Upper lobe of right lung (tissue), 1 donor: ENCODE results near the gene EHMT2. TPM values are rescaled to one million over a fixed set of nuclear protein-coding genes. Genes with fewer than 3 reads are reported as not detected.
A peak's percentile ranks its signal among the peaks of the same experiment; 100 is the strongest.

Source experiments
- ATAC-seq: fragments of 200-7000 bp; cut with Tn5 transposase; one replicate; pipeline ENCODE4 v1.9.1; 2020; ENCODE audit warnings: mild to moderate bottlenecking, moderate library complexity
- DNase-seq: peaks from one replicate; pipeline ENCODE4 v3.0.0-alpha.2; 2020
- H3K27ac ChIP-seq: fragments of 200-600 bp; one replicate; pipeline ENCODE4 v1.8.0; 2022
- H3K27me3 ChIP-seq: fragments of 200-600 bp; one replicate; pipeline ENCODE4 v1.8.0; 2022; ENCODE audit warnings: mild to moderate bottlenecking
- H3K36me3 ChIP-seq: fragments of 200-600 bp; one replicate; pipeline ENCODE4 v1.8.0; 2022
- H3K4me1 ChIP-seq: fragments of 200-600 bp; one replicate; pipeline ENCODE4 v1.8.0; 2022
- H3K4me3 ChIP-seq: fragments of 200-600 bp; one replicate; pipeline ENCODE4 v1.8.0; 2022; ENCODE audit warnings: mild to moderate bottlenecking
- H3K9me3 ChIP-seq: fragments of 200-600 bp; one replicate; pipeline ENCODE4 v1.8.0; 2022
- intact Hi-C: fragments of 100-400 bp; cut with DNase I; formaldehyde crosslinking; loops from one replicate; pipeline ENCODE4 v1.11.0; 2022
- total RNA-seq: library from RNA; stranded (reverse); fragmentation: NEBNext Ultra II Directional; extraction: Animal tissue kit (Norgen Biotek cat#: 25700); gene quantifications from one replicate; pipeline ENCODE4 v1.2.1, GENCODE V29; 2021
- TF ChIP-seq, protein P1 (sequence below): fragments of 200-600 bp; IDR thresholded peaks from one replicate; pipeline ENCODE4 v1.8.0; 2022; ENCODE audit warnings: antibody characterized with exemption
- donor health status: DM: no; HTN: yes; CAD: no; lungs with severe emphysema.

The EHMT2 gene
- total RNA-seq, 1 donor from 2014 or later = 36.0 TPM

DNA sequence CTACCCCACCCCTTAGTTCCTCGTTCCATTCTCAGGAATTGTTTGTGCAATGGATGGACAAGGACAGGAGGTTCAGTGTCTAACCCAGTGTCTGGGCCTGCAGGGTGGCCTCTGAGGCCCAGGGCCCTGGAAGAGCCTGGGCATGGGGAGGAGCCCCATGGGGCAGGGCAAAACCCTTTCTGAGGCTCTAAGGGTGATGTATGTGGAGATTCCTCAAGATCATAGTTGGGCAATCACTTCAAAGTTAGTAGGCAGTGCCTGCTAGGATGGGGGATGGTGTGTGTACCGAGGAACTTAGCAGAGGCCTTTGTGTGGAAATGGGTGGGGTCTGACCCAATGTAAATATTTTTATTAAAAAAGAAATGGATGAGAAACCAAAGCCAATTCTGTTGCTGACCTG lies 23.3 kb upstream of the EHMT2 start:
- TF ChIP-seq, protein P1, sequence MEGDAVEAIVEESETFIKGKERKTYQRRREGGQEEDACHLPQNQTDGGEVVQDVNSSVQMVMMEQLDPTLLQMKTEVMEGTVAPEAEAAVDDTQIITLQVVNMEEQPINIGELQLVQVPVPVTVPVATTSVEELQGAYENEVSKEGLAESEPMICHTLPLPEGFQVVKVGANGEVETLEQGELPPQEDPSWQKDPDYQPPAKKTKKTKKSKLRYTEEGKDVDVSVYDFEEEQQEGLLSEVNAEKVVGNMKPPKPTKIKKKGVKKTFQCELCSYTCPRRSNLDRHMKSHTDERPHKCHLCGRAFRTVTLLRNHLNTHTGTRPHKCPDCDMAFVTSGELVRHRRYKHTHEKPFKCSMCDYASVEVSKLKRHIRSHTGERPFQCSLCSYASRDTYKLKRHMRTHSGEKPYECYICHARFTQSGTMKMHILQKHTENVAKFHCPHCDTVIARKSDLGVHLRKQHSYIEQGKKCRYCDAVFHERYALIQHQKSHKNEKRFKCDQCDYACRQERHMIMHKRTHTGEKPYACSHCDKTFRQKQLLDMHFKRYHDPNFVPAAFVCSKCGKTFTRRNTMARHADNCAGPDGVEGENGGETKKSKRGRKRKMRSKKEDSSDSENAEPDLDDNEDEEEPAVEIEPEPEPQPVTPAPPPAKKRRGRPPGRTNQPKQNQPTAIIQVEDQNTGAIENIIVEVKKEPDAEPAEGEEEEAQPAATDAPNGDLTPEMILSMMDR = no peak
- peaks cover 12% of the 10 kb centered on the region for H3K4me1 ChIP-seq
- no peaks in the 10 kb centered on the region for H3K27me3 ChIP-seq
- intact Hi-C loops = no loop called here
- H3K36me3 ChIP-seq = no peaks in the 10 kb centered on the region
- H3K4me3 ChIP-seq = no peak overlapping the region
- no peaks in the 10 kb centered on the region for H3K9me3 ChIP-seq
- ATAC-seq (peak; percentile 88), DNase-seq (no peak)
- H3K27ac ChIP-seq = peak overlapping the region; percentile 6

DNA sequence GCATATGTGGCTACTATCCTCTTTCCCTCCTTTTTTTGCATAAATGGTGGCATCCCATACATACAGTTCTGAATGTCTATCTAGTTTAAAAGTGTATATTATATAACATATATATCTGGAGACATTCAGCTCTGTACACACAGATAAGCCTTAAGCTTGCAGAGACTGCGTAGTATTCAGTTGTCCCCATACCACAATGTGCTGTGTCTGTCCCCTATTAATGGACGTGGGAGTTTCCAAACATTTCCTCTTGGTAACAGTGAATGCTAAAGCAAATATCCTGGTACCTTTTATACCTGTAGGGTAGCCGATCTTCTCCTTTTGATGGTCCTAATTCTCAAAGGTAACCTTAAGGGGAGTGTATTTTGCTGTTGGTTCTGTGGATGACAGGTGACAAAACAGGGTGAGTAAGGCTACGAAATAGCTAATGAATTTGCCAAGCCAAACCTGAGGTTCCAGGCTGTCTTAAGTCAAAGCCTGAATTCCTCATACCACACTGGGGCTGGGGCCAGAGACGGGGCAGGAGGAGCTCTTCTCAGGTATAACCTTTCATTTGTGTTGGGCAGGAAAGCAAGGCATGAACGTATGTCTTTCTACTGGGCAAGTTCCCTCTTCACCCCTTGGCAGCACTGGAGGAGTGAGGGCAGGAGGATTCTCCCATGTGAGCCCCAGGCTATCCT lies 22.3 kb upstream of the EHMT2 start:
- H3K9me3 ChIP-seq = no peaks in the 10 kb centered on the region
- TF ChIP-seq, protein P1 = no peak
- DNase-seq (no peak), ATAC-seq (no peak)
- H3K27ac ChIP-seq = peak overlapping the region; percentile 6
- H3K27me3 ChIP-seq = no peaks in the 10 kb centered on the region
- intact Hi-C loops = no loop called here
- H3K36me3 ChIP-seq = no peaks in the 10 kb centered on the region
- H3K4me1 ChIP-seq = peaks cover 12% of the 10 kb centered on the region
- H3K4me3 ChIP-seq = no peak overlapping the region

DNA sequence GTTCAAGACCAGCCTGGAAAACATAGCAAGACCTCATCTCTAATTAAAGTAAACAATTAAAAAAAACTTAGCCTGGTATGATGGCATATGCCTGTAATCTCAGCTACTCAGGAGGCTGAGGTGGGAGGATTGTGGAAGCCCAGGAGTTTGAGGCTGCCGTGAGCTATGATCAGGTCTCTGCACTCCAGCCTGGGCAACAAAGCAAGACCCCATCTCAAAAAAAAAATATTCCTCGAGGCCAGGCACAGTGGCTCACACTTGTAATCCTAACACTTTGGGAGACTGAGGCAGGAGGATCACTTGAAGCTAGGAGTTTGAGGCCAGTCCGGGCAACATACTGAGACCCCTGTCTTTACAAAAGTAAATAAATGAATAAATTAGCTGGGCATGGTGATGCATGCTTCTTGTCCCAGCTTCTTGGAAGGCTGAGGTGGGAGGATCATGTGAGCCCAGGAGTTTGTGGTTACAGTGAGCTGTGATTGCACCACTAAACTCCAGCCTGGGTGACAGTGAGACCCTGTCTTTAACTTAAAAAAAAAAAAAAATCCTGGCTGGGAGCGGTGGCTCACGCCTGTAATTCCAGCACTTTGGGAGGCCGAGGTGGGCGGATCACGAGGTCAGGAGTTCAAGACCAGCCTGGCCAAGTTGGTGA lies 20.7 kb upstream of the EHMT2 start:
- intact Hi-C loops = no loop called here
- Histone ChIP-seq H3K36me3 (no peaks in the 10 kb centered on the region), H3K9me3 (no peaks in the 10 kb centered on the region), H3K4me1 (peaks cover 12% of the 10 kb centered on the region), H3K27me3 (no peaks in the 10 kb centered on the region), H3K27ac (no peak overlapping the region), H3K4me3 (no peak overlapping the region)
- TF ChIP-seq, protein P1 = no peak
- DNase-seq = no peak
- ATAC-seq = no peak

DNA sequence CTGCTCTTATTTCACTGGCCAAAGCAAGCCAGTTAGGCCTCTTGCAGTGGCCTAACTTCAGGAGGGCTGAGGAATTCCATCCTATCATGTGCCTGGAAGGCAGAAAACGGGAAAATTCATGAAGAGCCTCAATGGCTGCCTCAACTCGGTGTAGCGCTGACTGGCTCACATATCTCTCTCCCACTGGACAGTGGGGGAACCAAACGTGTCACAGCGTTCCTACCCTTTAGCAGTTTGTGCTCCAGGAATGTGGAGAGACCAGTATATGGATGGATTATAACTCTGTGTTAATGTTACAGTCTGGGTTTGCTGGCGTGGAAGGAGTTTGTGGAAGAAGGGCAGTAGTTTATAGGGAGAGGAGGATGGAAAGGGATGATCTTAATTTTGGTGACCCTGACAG lies 18.3 kb upstream of the EHMT2 start:
- TF ChIP-seq, protein P1 = no peak
- DNase-seq (no peak), ATAC-seq (no peak)
- H3K4me3 ChIP-seq = no peak overlapping the region
- peaks cover 8% of the 10 kb centered on the region for H3K4me1 ChIP-seq
- no peaks in the 10 kb centered on the region for H3K9me3 ChIP-seq
- H3K27ac ChIP-seq = no peak overlapping the region
- intact Hi-C loops = no loop called here
- no peaks in the 10 kb centered on the region for H3K27me3 ChIP-seq
- H3K36me3 ChIP-seq = no peaks in the 10 kb centered on the region

DNA sequence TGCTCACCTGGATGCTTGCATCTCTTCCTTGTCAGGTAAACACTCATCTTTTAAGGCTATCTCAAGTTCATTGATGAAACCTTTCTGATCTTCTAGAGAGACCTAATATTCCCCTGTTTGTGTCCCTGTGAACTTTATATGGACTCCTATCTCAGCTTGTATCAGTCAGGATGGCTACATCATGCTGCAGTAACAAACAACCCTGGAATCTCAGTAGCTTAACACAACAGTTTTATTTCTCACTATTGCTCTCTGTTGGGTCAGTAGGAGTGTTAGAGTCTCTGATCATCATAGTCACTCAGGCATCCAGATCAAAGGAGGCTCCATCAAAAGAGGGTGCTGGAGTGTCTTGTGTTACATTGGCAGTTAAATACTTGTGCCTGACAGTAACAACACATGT lies 17.9 kb upstream of the EHMT2 start:
- Histone ChIP-seq H3K27me3 (no peaks in the 10 kb centered on the region), H3K9me3 (no peaks in the 10 kb centered on the region), H3K4me3 (no peak overlapping the region), H3K36me3 (no peaks in the 10 kb centered on the region), H3K27ac (no peak overlapping the region), H3K4me1 (peaks cover 4% of the 10 kb centered on the region)
- TF ChIP-seq, protein P1 = no peak
- no peak for DNase-seq
- no peak for ATAC-seq
- intact Hi-C loops = no loop called here
